SK-N-SH treated with all-trans-retinoic acid at 6 μM for 48 hours (cell line): ENCODE data around the gene DTNB.

Experiments used
- CSRNP3 ChIP-seq: fragments of 250-450 bp; sonication (Bioruptor Pico); IDR thresholded peaks from 2 replicates; pipeline ENCODE4 v1.5.1; 2021; ENCODE audit warnings: mild to moderate bottlenecking, moderate library complexity
- ESRRG ChIP-seq: fragments of 250-450 bp; sonication (Bioruptor Pico); IDR thresholded peaks from 2 replicates; pipeline ENCODE4 v1.6.1; 2021; ENCODE audit warnings: mild to moderate bottlenecking
- GLIS3 ChIP-seq: fragments of 250-450 bp; sonication (Bioruptor Pico); IDR thresholded peaks from 2 replicates; pipeline ENCODE4 v1.5.0; 2020; ENCODE audit warnings: mild to moderate bottlenecking, moderate library complexity
- POU6F1 ChIP-seq: fragments of 250-450 bp; sonication (Bioruptor Pico); IDR thresholded peaks from 2 replicates; pipeline ENCODE4 v1.8.0; 2021; ENCODE audit warnings: low read depth, mild to moderate bottlenecking, moderate library complexity, borderline replicate concordance
- RARB ChIP-seq: fragments of 250-450 bp; sonication (Bioruptor Pico); IDR thresholded peaks from 2 replicates; pipeline ENCODE4 v1.8.0; 2021; ENCODE audit warnings: mild to moderate bottlenecking, moderate library complexity
- TCF4 ChIP-seq: fragments of 250-450 bp; sonication (Bioruptor Pico); IDR thresholded peaks from 2 replicates; pipeline ENCODE4 v1.8.0; 2021; ENCODE audit warnings: mild to moderate bottlenecking, moderate library complexity, borderline replicate concordance
- TOX ChIP-seq: fragments of 250-450 bp; sonication (Bioruptor Pico); IDR thresholded peaks from 2 replicates; pipeline ENCODE4 v1.8.0; 2021; ENCODE audit warnings: mild to moderate bottlenecking, moderate library complexity, borderline replicate concordance
- ZC3H10 ChIP-seq: fragments of 250-450 bp; sonication (Bioruptor Pico); IDR thresholded peaks from 2 replicates; pipeline ENCODE4 v1.5.1; 2021; ENCODE audit warnings: mild to moderate bottlenecking, moderate library complexity
- ZFP3 ChIP-seq: fragments of 250-450 bp; sonication (Bioruptor Pico); IDR thresholded peaks from 2 replicates; pipeline ENCODE4 v1.5.0; 2020; ENCODE audit warnings: mild to moderate bottlenecking, moderate library complexity
- ZFP30 ChIP-seq: fragments of 450-650 bp; formaldehyde crosslinking; IDR thresholded peaks from 2 replicates; pipeline ENCODE4 v1.5.0; 2022; ENCODE audit warnings: mild to moderate bottlenecking, moderate library complexity
- ZNF565 ChIP-seq: fragments of 450-650 bp; formaldehyde crosslinking; conservative IDR thresholded peaks from 2 replicates; pipeline ENCODE4 v1.5.0; 2020; ENCODE audit warnings: low read depth, mild to moderate bottlenecking, moderate library complexity
- ZNF70 ChIP-seq: fragments of 450-650 bp; formaldehyde crosslinking; IDR thresholded peaks from 2 replicates; pipeline ENCODE4 v1.5.0; 2020; ENCODE audit warnings: mild to moderate bottlenecking, moderate library complexity

DNA sequence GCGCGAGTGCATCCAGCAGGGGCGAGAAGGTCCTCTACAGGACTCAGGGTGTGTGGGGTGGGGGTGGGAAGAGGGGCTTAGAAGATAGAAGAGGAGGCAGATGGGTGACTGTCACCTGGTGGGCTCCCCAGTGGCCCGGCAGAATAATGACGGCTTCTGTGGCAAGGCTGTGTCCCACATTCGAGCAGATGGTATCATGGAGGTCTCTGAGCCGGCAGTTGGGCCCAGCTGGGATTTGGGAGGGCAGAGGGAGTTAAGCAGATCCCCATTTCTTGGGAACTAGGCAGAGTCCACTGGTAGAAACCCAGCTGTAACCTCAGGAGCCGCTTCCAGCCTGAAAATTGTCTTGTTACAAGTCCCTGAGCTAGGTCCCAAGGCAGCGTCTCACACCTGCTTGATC lies 28.4 kb upstream of the DTNB start:
- no peak for TF ChIP-seq RARB
- TF ChIP-seq ESRRG (CRISPR knock-in tag) = no peak
- no peak for TF ChIP-seq ZFP3 (CRISPR knock-in tag)
- TF ChIP-seq ZFP30 = no peak
- no peak for TF ChIP-seq GLIS3 (CRISPR knock-in tag)
- no peak for TF ChIP-seq POU6F1 (CRISPR knock-in tag)
- TF ChIP-seq ZC3H10 (CRISPR knock-in tag) = no peak
- TF ChIP-seq CSRNP3 (CRISPR knock-in tag) = no peak
- no peak for TF ChIP-seq ZNF70 (CRISPR knock-in tag)
- no peak for TF ChIP-seq TCF4
- TF ChIP-seq TOX (CRISPR knock-in tag) = no peak
- no peak for TF ChIP-seq ZNF565 (CRISPR knock-in tag)
